GM19324 (cell line): Measurements from ENCODE around the gene RPS6KB2.
A peak's percentile ranks its signal among the peaks of the same experiment; 100 is the strongest.

ENCODE experiments used
- ATAC-seq: cut with Tn5 transposase; IDR thresholded peaks from one replicate; pipeline ENCODE4 v1.9.1; 2021; ENCODE audit warnings: mild to moderate bottlenecking, moderate library complexity; ENCODE audit not compliant: unreplicated experiment, low FRiP score

Gene RPS6KB2

DNA sequence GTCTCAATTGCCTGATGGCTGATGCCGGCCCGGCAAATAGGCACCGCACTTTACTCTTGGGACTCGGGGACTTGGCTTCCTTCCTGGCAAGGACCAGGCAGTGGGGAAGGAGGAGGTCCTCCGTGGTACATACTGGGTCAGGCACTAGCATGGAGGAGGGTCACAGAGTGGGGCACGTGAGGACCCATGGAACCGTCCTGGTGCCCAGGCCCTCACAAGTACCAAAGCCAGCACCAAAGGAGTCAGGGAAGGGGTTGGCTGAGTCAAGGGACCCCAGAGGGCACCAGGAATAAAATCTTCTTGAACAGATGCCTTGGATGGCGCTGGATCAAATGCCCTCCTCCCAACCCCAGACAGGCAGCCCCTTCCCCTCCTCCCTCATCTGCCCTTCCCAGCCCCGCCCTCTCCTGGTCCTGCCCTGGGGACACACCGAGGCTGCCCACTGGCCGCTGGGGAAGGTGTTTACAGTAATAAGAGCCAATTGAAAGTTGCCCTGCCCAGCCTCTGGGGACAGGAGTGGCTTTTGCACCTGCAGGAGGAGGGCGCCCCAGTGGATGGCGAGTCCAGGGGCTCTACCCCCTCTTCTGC lies 18.4 kb upstream of the RPS6KB2 start:
- no peak for ATAC-seq

DNA sequence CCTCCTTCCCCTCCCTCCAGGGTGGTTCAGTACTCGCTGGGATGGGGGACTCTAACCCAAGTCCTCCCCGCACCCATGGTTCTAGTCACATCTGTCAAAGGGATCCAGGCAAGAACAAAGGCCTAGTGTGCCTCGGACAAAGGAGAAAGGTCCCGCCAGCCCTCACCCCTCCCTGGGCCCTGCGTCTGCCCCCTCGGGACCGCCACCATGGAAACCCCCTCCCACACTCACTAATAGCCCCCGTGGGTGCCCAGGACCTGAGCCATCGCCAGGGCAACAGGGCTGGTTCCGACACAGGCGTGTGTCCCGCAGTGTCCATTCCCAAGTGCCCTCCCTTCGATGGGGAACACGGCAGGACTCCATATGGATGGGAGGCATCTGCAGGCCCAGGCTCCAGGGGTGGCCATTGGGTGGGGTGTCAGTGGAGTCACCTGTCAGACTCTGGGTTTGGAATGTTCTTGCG lies 17.9 kb upstream of the RPS6KB2 start:
- ATAC-seq = no peak

DNA sequence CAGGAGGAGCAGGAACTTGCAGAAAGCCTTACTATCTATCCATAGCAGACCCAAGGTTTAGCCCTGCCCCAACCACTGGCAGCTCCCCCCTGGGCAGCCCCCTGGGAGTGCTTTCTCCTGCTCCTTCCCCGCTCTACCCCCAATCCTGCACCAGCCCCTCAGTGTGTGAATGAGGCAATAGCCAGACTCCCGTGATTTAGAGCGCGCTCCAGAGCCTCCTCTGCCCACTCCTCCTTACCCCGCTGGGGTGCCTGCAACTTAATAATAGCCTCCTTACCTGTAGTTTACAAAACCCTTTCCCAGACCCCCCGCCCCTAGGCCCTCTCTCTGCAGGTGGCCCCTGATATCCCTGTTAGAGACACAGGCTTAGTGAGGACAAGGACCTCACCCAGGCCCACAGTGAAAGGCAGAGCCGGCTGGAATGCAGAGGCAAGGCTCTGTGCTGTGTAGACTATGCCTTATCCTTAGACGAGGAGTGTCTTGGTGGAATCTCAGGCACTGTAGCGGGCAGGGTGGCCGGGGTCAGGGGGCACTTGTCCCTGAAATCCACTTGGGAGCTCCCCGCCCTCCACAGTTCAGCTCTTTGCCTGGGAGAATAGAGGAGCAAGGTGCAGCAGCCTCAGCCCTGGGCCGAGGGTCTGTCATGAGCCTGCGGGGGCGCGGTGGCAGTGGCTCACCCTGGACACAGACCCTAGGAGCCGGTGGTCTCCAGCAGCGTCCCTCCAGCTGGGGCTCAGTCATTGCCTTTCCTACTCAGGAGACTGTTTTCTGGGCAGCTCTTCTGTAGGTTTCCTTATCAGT lies 17.1 kb upstream of the RPS6KB2 start:
- no peak for ATAC-seq

DNA sequence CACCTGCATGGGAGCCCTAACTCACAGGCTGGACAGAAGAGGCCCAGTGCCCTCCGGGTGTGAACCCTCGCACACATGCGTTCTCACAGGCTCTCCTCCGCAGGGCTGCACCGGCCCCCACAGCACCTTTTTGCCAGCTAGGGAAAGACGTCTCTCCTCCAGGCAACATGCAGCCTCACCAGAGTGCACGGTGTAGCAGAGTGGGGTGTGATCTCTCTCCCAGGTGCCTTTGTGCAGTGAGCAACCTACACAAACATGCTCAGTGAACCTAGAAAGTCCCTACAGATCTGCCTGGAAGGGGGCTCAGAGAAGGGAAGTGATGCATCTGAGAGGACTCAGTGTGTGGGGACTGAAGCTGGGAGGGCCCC lies 16.5 kb upstream of the RPS6KB2 start:
- no peak for ATAC-seq

DNA sequence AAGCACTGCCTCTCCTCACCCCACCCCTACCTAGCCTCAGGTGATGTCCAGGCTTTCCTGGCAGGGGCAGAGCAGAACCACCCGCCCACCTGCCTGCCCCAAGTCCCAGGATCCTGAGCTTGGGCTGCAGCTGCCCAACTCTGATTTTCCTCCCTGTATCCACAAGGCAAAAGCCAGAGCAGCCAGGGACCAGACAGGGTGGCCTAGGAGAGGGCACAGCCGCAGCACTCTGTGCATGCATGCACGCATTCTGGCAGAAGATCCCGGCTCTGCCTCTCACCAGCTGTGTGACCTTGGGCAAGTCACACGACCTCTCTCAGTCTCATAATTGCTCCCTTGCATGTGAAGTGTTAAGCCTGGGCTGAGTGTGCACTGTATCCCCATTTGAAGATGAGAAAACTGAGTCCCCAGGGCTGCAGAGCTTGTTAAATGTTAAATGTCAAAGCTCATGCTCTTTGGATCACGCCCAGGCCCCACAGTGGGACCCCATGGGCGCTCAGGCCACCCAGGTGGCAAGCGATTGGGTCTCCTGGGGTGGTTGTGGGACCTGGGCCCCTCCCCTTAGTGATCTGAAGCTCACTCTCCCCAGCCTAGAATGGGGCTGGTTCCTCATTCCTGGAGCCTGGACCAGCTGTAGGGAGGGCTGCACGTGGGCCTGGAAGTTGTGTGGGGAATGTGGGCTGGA lies 15.7 kb upstream of the RPS6KB2 start:
- no peak for ATAC-seq

DNA sequence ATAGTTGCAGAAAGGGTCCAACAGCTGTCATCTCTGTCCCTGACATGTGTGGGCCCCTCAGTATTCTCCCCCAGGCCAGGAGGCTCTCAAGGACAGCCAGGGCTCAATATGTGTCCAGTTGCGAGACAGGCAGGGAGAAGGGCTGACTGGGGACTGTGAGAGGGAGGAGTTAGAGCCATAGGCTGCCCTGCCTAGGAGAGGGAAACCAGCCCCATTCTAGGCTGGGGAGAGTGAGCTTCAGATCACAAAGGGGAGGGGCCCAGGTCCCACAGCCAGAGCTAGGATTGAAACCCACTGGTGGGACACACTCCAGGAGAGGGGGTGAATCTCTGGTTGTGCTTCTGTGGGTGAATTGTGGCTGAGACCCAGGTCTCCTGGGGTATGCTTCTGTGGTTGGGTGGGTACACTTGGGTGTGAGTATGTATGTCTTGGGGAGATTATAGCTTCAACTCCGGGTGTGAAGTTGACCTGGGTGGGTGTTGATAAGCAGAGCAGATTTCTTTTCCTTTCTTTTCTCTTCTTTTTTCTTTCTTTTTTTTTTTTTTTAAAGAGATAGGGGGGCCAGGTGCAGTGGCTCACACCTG lies 14.9 kb upstream of the RPS6KB2 start:
- ATAC-seq = no peak

DNA sequence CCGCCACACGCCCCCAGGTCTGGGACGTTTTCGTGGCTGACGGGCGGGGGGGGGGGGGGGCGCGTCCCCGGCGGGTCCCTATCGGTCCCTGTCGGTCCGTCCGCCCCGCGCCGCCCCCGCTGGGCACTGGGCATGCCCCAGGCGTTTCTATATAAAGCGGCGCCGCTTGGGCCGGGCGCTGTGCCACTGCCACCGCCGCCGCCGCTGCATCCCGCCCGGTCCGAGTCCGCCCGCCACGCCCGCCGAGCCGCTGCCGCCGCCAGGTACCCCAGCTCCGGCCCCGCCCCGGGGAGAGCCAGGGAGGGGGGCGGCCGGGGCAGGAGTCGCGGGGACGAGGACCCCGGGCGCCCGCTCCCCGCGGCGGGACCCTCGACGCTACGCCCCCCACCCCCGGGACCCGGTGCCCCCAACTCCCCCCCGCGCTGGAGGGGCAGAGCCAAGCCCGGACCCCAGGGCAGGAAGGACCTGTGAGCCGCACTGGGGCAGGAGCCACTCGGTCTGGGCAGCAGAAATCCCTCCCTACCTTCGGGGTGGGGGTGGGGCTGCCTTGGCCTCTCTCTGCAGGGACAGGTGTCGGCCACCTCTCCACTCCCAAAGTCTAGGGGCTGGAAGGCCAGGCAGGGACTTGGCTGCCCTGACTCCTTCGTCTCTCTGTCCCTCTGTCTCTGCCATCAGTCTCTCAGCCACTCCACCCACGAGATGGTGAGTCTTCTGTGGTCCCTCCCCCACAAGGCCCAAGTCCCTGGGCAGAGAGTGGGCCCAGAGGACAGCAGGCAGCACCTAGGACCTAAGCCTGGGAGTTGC lies 12.6 kb upstream of the RPS6KB2 start, which contains the start of gene CARNS1:
Gene CARNS1 (plus strand): TSS at position 178 of the 804 bp plus-strand sequence. CDS start 522 bp downstream, at position 700.
- ATAC-seq = no peak

DNA sequence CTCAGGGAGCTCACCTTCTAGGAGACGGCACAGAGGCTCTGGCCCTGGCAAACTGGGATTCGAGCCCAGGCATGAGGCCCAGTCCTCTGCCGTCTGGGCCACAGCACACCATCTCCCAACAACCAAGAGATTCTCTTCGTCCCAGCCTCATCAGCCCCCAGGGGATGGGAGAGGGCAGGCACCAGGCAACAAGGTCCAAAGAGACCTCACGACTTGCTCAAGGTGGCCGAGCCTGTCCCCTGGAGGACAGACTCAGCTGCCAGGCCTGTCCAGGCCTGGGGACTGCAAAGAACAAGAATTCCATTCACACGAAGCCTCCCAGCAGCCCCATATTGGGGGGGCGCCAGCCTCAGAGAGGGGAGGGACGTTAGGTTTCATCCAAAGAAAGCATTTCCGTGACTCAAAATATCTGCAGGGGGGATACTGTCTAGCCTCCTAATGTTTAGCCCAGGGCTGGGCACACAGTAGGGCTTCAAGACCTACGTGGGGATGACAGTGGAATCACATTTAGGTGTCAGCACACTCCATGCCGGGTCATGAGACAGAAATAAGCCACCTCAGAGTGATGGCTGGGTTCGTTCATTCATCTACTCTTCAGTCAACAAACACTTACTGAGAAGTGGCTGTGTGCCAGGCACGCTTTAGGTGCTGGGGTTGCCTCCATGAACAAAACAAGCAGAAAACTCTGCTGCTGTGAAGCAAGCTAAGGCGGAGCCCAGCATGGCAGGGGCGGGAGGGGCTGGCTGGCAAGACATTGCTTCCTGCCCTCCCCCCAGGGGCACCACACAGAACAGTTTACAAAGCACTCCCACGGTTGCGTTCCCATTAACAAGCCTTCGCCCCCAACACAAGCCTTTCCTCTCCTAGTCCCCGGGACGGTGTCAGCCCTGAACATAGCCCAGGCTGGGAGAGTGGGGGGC lies 11.6 kb upstream of the RPS6KB2 start:
- no peak for ATAC-seq

DNA sequence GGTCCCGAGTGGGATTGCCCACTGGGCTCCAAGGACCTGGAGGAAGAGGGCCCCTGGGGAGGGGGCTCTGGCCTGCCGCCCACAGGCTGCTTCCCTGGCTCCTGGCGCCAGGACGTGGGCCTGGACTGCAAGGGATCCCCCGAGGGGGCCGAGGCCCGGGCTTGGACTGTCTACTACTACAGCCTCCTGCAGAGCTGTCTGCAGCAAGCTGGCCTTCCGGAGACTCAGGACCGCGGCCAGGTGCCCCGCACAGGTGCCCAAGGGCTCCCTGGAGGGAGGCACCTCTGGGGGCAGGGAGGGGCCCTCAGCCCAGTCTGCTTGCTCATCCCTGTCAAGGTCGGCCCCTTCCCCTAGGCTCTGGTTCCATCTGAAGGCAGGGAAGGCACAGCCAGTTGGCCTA lies 10.9 kb upstream of the RPS6KB2 start:
- ATAC-seq = no peak

DNA sequence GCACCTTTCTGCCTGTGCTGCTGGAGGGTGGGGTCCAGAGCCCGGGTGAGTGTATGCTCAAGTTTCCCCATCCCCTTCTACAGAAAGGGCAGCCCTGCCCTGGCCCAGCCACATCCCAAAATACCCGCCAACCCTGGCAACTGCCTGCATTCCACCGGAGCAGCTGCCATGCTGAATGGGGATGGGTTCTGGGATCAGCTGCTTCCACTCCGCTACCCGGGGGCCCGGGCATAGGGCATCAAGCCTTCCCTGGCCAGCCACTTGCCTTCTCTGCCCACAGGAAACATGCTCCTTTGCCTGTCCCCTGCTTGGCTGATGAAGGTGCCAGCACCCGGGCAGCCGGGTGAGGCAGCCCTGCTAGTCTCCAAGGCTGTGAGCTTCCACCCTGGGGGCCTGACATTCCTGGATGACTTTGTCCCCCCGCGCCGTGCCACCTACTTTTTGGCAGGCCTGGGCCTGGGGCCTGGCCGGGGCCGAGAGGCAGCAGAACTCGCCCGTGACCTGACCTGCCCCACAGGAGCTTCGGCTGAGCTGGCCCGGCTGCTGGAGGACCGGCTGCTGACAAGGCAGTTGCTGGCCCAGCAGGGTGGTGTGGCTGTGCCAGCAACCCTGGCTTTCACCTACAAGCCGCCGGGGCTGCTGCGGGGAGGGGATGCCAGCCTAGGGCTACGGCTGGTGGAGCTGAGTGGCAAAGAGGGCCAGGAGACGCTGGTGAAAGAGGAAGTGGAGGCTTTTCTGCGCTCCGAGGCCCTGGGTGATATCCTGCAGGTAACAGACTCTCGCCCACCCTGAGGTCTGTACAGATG lies 9.6 kb upstream of the RPS6KB2 start:
- ATAC-seq = no peak

DNA sequence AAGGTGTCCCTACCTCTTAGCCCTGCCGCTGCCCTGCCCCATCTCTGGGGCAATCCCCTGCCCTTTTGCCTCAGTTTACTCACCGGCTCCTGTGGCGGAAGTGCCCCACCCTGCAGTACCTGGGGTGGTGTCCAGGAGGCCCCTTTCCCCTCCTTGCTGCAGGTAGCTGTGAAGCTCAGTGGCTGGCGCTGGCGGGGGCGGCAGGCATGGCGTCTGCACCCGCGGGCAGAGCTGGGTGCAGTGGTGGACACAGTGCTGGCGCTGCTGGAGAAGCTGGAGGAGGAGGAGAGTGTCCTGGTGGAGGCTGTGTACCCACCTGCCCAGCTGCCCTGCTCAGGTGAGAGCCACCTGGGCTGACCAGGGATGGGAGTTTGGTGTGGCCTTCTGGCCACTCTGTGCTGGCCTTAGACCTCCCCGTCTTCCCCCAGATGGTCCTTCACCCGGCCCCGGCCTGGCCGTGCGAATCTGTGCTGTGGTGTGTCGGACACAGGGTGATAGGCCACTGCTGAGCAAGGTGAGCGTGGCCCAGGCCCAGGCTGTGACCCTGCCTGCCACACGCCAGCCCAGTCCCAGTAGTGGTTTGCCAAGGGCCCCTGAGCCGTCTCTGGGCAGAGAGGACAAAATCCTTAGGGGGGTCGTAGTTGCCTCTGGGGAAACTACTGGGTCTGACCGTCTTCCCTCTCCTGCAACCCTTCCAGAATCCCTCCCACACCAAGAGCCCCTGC lies 8.8 kb upstream of the RPS6KB2 start:
- ATAC-seq = no peak

DNA sequence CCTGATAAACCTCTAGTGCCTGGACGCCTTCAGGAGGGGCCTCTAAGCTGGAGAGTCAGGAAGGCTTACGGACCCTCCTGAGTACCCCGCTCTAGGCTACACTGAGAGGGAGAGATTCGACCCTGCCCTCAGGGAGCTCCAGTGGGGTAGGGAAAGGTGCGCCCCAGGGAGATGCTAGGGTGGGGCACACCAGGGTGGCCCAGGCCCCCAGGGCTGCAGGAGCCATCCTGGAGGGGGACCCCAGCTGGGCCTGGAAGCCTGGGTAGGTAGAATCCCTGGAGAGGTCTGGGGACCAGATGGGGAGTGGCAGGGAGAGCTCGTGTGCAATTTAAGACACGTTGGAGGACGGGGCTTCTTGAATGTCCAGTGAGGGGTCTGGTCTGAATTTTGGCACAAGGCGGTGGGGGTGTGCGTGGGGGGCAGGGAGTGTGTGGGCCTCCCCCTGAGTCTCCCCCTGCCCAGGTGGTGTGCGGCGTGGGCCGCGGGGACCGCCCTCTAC lies 8.1 kb upstream of the RPS6KB2 start:
- ATAC-seq = no peak

DNA sequence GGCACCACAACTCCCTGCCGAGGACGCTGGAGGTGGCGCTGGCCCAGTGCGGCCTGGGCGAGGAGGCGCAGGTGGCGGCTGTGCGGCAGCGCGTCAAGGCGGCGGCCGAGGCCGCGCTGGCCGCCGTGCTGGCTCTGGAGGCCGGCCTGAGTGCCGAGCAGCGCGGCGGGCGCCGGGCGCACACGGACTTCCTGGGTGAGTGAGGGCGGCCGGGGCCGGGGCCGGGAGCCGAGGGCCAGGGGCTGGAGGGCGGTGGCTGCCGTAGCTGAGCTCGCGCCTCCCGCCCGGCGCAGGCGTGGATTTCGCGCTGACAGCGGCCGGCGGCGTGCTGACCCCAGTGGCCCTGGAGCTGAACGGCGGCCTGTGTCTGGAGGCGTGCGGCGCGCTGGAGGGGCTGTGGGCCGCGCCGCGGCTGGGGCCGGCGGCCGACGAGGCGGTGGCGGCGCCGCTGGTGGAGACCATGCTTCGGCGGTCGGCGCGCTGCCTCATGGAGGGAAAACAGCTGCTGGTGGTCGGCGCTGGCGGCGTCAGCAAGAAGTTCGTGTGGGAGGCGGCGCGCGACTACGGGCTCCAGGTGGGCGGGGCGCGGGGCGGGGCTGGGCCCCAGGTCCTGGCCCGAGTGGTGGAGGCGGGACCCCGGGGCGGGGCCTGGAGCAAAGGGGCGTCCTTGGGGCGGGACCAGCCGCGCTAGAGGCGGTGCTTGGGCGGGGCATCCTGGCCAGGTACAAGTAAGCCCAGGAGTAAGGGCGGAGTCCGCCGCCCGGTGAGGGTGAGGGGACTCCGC lies 7.5 kb upstream of the RPS6KB2 start:
- peak; percentile 80 for ATAC-seq

DNA sequence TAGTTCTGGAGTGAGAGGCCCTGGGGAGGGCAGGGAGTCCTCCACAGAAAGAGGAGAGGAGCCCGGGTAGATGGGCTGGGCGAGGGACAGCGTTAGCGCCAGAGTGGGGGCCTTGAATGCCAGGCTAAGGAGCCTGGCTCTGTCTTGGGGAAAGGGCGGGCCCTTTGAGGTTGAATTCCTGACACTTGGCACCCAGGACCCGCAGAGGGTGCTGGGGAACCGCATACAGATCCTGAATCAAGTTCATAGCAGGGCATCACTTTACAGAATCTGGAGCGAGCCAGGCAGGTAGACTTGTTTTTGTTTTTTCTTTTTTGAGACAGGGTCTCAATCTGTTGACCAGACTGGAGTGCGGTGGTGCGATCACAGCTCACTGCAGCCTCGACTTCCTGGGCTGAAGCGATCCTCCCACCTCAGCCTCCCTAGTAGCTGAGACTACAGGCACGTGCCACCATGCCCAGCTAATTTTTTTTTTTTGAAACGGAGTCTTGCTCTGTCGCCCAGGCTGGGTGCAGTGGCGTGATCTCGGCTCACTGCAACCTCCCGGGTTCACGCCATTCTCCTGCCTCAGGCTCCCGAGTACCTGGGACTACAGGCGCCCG lies 6.8 kb upstream of the RPS6KB2 start:
- no peak for ATAC-seq

DNA sequence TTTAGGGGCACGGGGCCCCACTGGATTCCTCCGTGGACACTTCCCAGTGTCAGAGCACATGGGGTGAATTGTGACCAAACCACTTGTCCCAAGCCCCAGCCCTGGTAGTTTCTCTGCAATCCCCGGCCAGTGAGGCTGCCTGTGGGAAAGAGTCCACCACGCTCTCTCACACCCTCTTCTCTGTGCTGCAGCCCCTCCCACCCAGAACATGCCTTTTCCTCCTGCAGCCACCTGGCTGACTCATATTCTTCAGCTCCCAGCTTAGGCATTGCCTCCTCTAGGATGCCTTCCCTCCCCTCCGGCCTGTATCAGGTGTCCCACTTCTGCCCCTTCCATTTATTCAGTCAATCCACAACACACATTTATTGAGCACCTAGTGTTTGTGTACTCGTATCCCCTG lies 5.4 kb upstream of the RPS6KB2 start:
- no peak for ATAC-seq

DNA sequence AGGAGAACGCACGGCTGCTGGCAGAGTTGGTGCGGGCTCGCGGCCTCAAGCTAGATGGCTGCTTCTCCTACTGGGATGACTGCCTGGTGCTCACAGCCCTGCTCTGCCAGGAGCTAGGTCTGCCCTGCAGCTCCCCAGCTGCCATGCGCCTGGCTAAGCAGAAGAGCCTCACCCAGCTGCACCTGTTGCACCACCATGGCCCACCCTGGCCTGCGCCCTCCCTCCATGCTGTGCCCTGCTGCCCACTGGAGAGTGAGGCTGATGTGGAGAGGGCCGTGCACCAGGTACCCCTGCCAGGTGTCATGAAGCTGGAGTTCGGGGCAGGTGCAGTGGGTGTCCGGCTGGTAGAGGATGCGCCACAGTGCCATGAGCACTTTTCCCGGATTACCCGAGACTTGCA lies 4.8 kb upstream of the RPS6KB2 start:
- no peak for ATAC-seq
